Activated CD4-positive, alpha-beta T cell treated with anti-CD3 and anti-CD28 coated beads for 36 hours (primary cell): ENCODE results near the gene EDEM3. TPM values are rescaled to one million over a fixed set of nuclear protein-coding genes. Genes with fewer than 3 reads are reported as not detected.

Experiments
- ATAC-seq: fragments of 200-7000 bp; cut with Tn5 transposase; one replicate; pipeline ENCODE4 v1.10.0; 2021; ENCODE audit warnings: mild to moderate bottlenecking, moderate library complexity
- CTCF ChIA-PET: fragments of 350-600 bp; sonication (Branson Sonifier 250); formaldehyde crosslinking; loops from one replicate; lab custom pipeline; 2021; ENCODE audit warnings: antibody characterized with exemption; lab: Charles Lee
- POLR2A ChIA-PET: fragments of 350-600 bp; sonication (Branson Sonifier 250); formaldehyde crosslinking; loops from one replicate; lab custom pipeline; 2021; ENCODE audit warnings: antibody characterized with exemption, inconsistent platforms; lab: Charles Lee
- DNase-seq: peaks from one replicate; pipeline ENCODE4 v3.0.0-alpha.2; 2020
- H3K27ac Mint-ChIP-seq: one replicate; pipeline ENCODE4 v1.8.0; 2021; ENCODE audit warnings: mixed read lengths
- H3K27me3 Mint-ChIP-seq: one replicate; pipeline ENCODE4 v1.8.0; 2021; ENCODE audit warnings: mixed read lengths
- H3K36me3 Mint-ChIP-seq: one replicate; pipeline ENCODE4 v1.8.0; 2021; ENCODE audit warnings: low read depth, mixed read lengths
- H3K4me1 Mint-ChIP-seq: one replicate; pipeline ENCODE4 v1.8.0; 2021; ENCODE audit warnings: mixed read lengths
- H3K4me3 Mint-ChIP-seq: one replicate; pipeline ENCODE4 v1.8.0; 2021; ENCODE audit warnings: mild to moderate bottlenecking, moderate library complexity, mixed read lengths
- H3K9me3 Mint-ChIP-seq: one replicate; pipeline ENCODE4 v1.8.0; 2021; ENCODE audit warnings: low read depth, mixed read lengths
- intact Hi-C, 2 experiments: fragments of 100-400 bp; cut with DNase I in 1 of 2; cut with micrococcal nuclease in 1 of 2; formaldehyde crosslinking; loops; one replicate each; pipeline versions ENCODE4 v1.14.2 to v1.15.1; 2022 to 2024; cut with DNase I, micrococcal nuclease
- total RNA-seq, 2 experiments: library from RNA; stranded (reverse); gene quantifications; one replicate each; pipeline ENCODE4 v1.2.3, GENCODE V29; 2021

The EDEM3 gene
- total RNA-seq, 2 experiments from 2014 or later: 14.0 to 15.2 TPM

DNA sequence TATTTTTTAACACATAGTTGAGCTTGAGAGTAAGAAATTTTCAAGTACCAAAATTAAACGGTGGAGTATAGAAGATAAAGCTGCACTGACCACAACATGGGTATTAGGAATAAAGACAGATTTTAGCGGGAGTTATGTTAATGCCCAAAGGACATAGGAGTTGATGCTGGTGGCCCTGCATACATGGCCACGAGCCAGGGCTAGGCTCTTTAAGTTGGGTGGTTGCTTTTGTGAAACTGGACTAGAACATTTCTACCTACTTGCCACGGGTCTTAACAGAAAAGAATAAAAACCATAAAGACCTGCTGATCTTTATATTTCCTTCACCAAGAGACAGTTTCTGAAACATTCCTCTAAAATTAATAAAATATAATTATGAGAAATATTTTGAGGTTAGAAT is 14.9 kb downstream of the EDEM3 start:
- no peak for DNase-seq
- ATAC-seq: no peak
- Mint-ChIP-seq H3K9me3 (no peaks in the 10 kb centered on the region), H3K27me3 (no peaks in the 10 kb centered on the region), H3K27ac (no peak overlapping the region), H3K4me1 (peaks cover 36% of the 10 kb centered on the region), H3K4me3 (no peak overlapping the region), H3K36me3 (peaks cover 31% of the 10 kb centered on the region)
- CTCF ChIA-PET: no interaction called here
- intact Hi-C loops: no loop called here
- POLR2A ChIA-PET: no interaction called here

DNA sequence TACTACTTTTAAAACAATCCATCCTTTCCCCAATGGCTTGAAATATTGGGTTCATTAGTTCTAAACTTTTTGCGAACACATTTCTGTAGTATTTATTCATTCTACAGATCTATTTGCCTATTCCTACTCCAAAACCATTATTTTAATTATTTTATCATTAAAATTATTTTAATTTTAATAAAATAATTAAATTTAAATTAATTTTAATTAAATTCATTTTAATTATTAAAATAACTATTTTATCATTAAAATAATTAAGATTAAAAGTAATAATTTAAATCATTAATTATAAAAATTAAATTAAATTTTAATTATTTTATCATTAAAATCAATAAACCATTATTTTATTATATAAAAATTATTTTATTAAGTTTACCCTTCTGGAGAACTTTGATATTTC is 15.6 kb downstream of the EDEM3 start:
- intact Hi-C loops: no loop called here
- ATAC-seq (no peak), DNase-seq (no peak)
- ChIA-PET POLR2A (no interaction called here), CTCF (no interaction called here)
- H3K27me3 Mint-ChIP-seq: no peaks in the 10 kb centered on the region
- H3K9me3 Mint-ChIP-seq: no peaks in the 10 kb centered on the region
- no peak overlapping the region for H3K27ac Mint-ChIP-seq
- H3K4me1 Mint-ChIP-seq: peaks cover 30% of the 10 kb centered on the region
- no peak overlapping the region for H3K4me3 Mint-ChIP-seq
- H3K36me3 Mint-ChIP-seq: peaks cover 30% of the 10 kb centered on the region

DNA sequence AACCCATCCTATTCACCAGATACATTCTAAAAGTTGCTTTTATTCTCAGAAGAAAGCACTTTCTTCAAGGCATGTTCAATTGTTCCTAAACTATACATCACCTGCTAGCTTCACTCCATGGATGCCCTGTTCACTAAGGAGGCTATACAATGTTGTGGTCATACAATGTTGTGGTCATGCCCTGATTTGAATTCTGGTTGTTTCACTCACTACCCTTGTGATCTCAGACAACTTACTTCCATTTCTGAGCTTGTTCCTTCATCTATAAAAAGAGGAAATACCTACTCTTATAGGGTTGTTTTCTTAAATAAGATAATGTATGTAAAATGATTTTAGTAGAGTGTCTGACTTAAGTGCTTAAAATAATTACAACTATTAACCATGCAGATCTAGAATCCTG is 19.7 kb downstream of the EDEM3 start:
- Mint-ChIP-seq H3K27ac (no peak overlapping the region), H3K36me3 (peaks cover 38% of the 10 kb centered on the region), H3K4me1 (peaks cover 5% of the 10 kb centered on the region), H3K4me3 (no peak overlapping the region), H3K27me3 (no peaks in the 10 kb centered on the region), H3K9me3 (no peaks in the 10 kb centered on the region)
- ATAC-seq (no peak), DNase-seq (no peak)
- intact Hi-C loops: no loop called here
- ChIA-PET POLR2A (no interaction called here), CTCF (interaction anchor here (0.7 to 1.1 kb wide), 3 partner anchors 18 to 241 kb away, joined by 3 read pairs; no protein-coding TSS in a partner anchor)

DNA sequence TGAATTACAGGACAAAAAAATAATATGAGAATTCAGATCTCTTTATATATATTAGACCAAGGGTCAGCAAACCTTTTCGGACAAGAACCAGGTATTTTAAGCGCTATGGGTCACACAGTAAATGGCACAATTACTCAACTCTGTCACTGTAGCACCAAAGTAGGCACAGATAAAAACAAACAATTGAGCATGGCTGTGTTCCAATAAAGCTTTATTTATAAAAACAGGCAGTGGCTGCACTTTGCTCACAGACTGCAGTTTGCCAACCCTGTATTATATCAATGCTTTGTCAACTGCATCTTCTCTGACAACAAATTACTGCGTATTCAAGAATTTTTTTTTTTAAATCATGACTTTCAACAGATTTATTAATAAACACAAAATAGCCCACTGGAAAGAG is 29.8 kb downstream of the EDEM3 start:
- ATAC-seq (no peak), DNase-seq (no peak)
- intact Hi-C loops: no loop called here
- H3K9me3 Mint-ChIP-seq: no peaks in the 10 kb centered on the region
- H3K36me3 Mint-ChIP-seq: peaks cover 26% of the 10 kb centered on the region
- CTCF ChIA-PET: no interaction called here
- no peak overlapping the region for H3K27ac Mint-ChIP-seq
- POLR2A ChIA-PET: no interaction called here
- H3K4me3 Mint-ChIP-seq: no peak overlapping the region
- H3K4me1 Mint-ChIP-seq: peaks cover 4% of the 10 kb centered on the region
- H3K27me3 Mint-ChIP-seq: no peaks in the 10 kb centered on the region

DNA sequence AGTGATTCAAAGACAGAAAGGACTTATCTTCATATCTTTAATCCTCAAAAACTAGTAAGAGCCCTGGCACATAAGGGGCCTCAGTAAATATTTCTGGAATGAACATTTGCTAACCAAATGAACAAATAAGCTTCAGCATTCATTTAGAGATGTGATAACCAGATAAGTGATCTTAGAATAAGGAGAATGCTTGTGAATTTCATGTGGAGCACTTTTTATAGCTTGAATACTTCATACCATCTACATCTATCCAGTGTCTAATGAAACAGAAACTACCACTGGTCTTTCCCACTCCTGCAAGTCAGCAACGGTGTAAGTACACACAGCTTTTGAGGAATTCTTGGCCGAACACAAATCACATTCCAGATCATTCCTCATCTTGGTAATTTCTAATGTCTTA is 38.5 kb downstream of the EDEM3 start:
- POLR2A ChIA-PET: interaction anchor here (0.7 kb wide), 1 partner anchor 1096 kb away, joined by 3 read pairs; no protein-coding TSS in a partner anchor
- H3K36me3 Mint-ChIP-seq: peaks cover 32% of the 10 kb centered on the region

GRCh38 chr1:184709418-184709817 is 45.2 kb downstream of the EDEM3 start:
- no peak for DNase-seq
- Mint-ChIP-seq H3K4me1 (no peaks in the 10 kb centered on the region), H3K27ac (no peak overlapping the region), H3K4me3 (no peak overlapping the region), H3K9me3 (no peaks in the 10 kb centered on the region), H3K36me3 (peaks cover 37% of the 10 kb centered on the region), H3K27me3 (no peaks in the 10 kb centered on the region)
- intact Hi-C loops: no loop called here
- ChIA-PET POLR2A (interaction anchor here (0.8 kb wide), 1 partner anchor 497 kb away, joined by 3 read pairs; no protein-coding TSS in a partner anchor), CTCF (interaction anchor here (0.6 to 1.5 kb wide), 5 partner anchors 9 to 36 kb away, joined by 3 to 4 read pairs (median 3); no protein-coding TSS in a partner anchor)
- ATAC-seq: no peak

More for the DNA sequence above, 38.5 kb downstream of the EDEM3 start:
- ATAC-seq: no peak
- intact Hi-C loops: no loop called here
- Mint-ChIP-seq H3K4me3 (no peak overlapping the region), H3K27ac (no peak overlapping the region), H3K27me3 (no peaks in the 10 kb centered on the region), H3K4me1 (no peaks in the 10 kb centered on the region), H3K9me3 (no peaks in the 10 kb centered on the region)
- DNase-seq: no peak
- CTCF ChIA-PET: interaction anchor here (1.6 kb wide), 1 partner anchor 9 kb away, joined by 3 read pairs; no protein-coding TSS in a partner anchor

DNA sequence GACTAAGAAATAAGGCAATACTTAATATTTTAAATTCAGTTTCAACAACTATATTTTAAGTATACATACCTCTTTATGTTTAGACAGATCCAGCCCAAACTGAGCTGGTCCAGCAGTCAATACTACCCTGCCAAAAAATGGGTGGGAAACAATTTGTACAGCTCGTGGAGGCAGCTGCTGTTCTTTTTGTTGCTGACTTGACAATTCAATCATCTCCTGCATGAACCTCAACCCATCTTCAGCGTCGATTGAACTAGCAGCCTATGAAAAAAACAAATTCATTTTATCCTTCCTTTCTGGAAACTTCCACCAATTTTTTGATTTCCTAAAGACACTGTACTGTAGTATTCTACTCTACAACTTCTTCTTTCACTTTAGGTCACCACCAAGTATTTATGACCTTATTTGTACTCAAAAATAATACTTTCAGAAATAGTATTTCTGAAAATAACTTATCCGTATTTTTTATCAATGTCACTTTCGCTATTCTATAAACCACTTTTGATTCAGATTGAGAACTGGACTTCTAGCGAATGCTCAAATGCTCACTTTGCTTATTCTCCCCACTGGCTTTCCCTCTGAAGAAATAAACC is 46.5 kb downstream of the EDEM3 start:
- no peak for DNase-seq
- no peak overlapping the region for H3K27ac Mint-ChIP-seq
- ChIA-PET CTCF (interaction anchor here (1.6 kb wide), 1 partner anchor 16 kb away, joined by 3 read pairs; no protein-coding TSS in a partner anchor), POLR2A (interaction anchor here (0.7 kb wide), 1 partner anchor 441 kb away, joined by 5 read pairs; no protein-coding TSS in a partner anchor)
- no peaks in the 10 kb centered on the region for H3K27me3 Mint-ChIP-seq
- intact Hi-C loops: no loop called here
- no peak for ATAC-seq
- no peak overlapping the region for H3K4me3 Mint-ChIP-seq
- no peaks in the 10 kb centered on the region for H3K9me3 Mint-ChIP-seq
- H3K4me1 Mint-ChIP-seq: no peaks in the 10 kb centered on the region
- H3K36me3 Mint-ChIP-seq: peaks cover 39% of the 10 kb centered on the region

- intact Hi-C loops: no loop called here
- ATAC-seq: no peak
- H3K4me3 Mint-ChIP-seq: no peak overlapping the region
- DNase-seq: no peak
- no peaks in the 10 kb centered on the region for H3K9me3 Mint-ChIP-seq
- POLR2A ChIA-PET: no interaction called here
- H3K27me3 Mint-ChIP-seq: no peaks in the 10 kb centered on the region
- H3K27ac Mint-ChIP-seq: no peak overlapping the region
- H3K4me1 Mint-ChIP-seq: peaks cover 2% of the 10 kb centered on the region
- H3K36me3 Mint-ChIP-seq: peaks cover 45% of the 10 kb centered on the region
- CTCF ChIA-PET: interaction anchor here (0.7 kb wide), 1 partner anchor 919 kb away, joined by 3 read pairs; no protein-coding TSS in a partner anchor
These were observed 49.4 kb downstream of the EDEM3 start for GRCh38 chr1:184705271-184705670.

- peaks cover 32% of the 10 kb centered on the region for H3K36me3 Mint-ChIP-seq
- no peaks in the 10 kb centered on the region for H3K27me3 Mint-ChIP-seq
- no peak for ATAC-seq
- peaks cover 6% of the 10 kb centered on the region for H3K4me1 Mint-ChIP-seq
- CTCF ChIA-PET: no interaction called here
- no peak overlapping the region for H3K4me3 Mint-ChIP-seq
- peak overlapping the region; percentile 2 for H3K27ac Mint-ChIP-seq
- DNase-seq: no peak
- POLR2A ChIA-PET: no interaction called here
- H3K9me3 Mint-ChIP-seq: no peaks in the 10 kb centered on the region
- intact Hi-C loops: no loop called here
These were observed 52.8 kb downstream of the EDEM3 start for GRCh38 chr1:184701816-184702215.

DNA sequence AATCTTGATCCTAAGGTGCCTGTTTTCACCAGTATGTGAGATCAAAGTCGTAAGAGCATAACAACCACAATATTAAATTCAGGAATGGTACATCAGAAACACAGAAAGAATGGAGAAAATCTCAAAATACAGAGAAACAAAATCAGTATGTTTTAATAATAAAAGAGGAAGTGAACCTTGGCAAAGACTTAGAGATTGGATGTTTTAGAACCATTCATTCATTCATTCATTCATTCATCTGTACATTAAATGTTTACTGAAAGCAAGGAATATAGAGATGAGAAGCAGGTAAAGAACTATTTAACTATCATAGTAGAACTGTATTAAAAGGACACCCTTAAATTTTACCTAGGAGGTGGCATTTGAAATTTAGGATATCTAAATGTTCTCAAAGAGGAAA is 55.7 kb downstream of the EDEM3 start:
- intact Hi-C loops: loop anchor here in 1 of 2 experiments (10.0 kb wide), 1 partner anchor 624 kb away; no protein-coding TSS in a partner anchor
- DNase-seq: no peak
- Mint-ChIP-seq H3K27ac (no peak overlapping the region), H3K4me3 (no peak overlapping the region), H3K36me3 (peaks cover 34% of the 10 kb centered on the region), H3K9me3 (no peaks in the 10 kb centered on the region), H3K4me1 (peaks cover 14% of the 10 kb centered on the region), H3K27me3 (no peaks in the 10 kb centered on the region)
- ATAC-seq: no peak
- CTCF ChIA-PET: no interaction called here
- POLR2A ChIA-PET: interaction anchor here (0.6 kb wide), 1 partner anchor 453 kb away, joined by 7 read pairs; no protein-coding TSS in a partner anchor

DNA sequence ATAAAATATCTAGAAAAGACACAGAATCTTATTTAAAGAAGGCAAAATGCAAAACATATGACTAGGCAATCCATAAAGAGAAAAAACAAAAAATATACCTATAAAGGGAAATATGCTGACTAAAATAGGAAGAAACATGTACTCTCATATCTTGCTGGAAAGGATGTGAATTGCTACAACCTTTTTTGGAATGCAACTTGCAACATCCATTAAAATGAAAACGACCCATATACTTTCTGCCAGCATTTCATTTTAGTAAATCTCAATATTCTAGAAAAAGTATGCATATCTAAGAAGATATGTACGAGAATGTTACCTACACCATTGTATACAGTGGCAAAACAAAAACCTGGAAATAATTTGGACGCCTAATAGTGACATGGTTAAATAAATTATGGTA is 56.6 kb downstream of the EDEM3 start:
- no peaks in the 10 kb centered on the region for H3K9me3 Mint-ChIP-seq
- intact Hi-C loops: loop anchor here in 1 of 2 experiments (10.0 kb wide), 1 partner anchor 623 kb away; no protein-coding TSS in a partner anchor
- ChIA-PET CTCF (no interaction called here), POLR2A (interaction anchor here (0.6 kb wide), 1 partner anchor 454 kb away, joined by 7 read pairs; no protein-coding TSS in a partner anchor)
- H3K36me3 Mint-ChIP-seq: peaks cover 35% of the 10 kb centered on the region
- no peaks in the 10 kb centered on the region for H3K27me3 Mint-ChIP-seq
- no peak for DNase-seq
- H3K27ac Mint-ChIP-seq: no peak overlapping the region
- H3K4me3 Mint-ChIP-seq: no peak overlapping the region
- ATAC-seq: no peak
- H3K4me1 Mint-ChIP-seq: peaks cover 14% of the 10 kb centered on the region

DNA sequence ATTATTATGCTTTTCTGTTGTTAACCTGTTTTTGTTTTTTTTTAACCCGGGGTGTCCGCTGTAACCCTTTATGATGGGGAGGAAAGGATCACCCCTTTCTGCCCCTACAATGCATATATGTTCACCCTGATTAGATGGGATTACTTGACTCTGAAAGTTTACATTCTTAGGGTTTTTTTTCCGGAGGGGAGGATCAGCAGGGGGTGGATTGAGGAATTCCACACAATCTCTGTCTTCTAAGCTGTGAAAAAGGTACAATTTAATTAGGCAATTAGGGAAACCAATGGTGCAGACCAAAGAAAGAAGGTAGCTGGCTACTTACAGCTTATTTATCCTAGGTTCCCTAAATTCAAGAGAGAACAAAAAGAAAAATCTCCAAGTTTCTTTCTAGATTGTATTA is 58.3 kb downstream of the EDEM3 start:
- POLR2A ChIA-PET: no interaction called here
- no peak overlapping the region for H3K27ac Mint-ChIP-seq
- peaks cover 27% of the 10 kb centered on the region for H3K36me3 Mint-ChIP-seq
- H3K9me3 Mint-ChIP-seq: no peaks in the 10 kb centered on the region
- H3K4me1 Mint-ChIP-seq: peaks cover 14% of the 10 kb centered on the region
- no peak for ATAC-seq
- CTCF ChIA-PET: interaction anchor here (1.2 kb wide), 1 partner anchor 9 kb away, joined by 4 read pairs; no protein-coding TSS in a partner anchor
- DNase-seq: no peak
- H3K27me3 Mint-ChIP-seq: no peaks in the 10 kb centered on the region
- intact Hi-C loops: loop anchor here in 1 of 2 experiments (10.0 kb wide), 1 partner anchor 622 kb away; no protein-coding TSS in a partner anchor
- H3K4me3 Mint-ChIP-seq: no peak overlapping the region
